ENCODE results near the gene TESK1.
A peak's percentile ranks its signal among the peaks of the same experiment; 100 is the strongest.

TESK1 gene

GRCh38 chr9:35604578-35605350, at the start of gene TESK1:
TESK1 (plus strand) TSS chr9:35605262; CDS start chr9:35605620, 358 bp downstream.
- Histone ChIP-seq H3K36me3 (ENCODE audit: control insufficient read depth, insufficient read depth, low read length) (no peaks in the 10 kb centered on the region), H3K9ac (no peak within 1 kb of the TSS), H3K9me3 (ENCODE audit: control insufficient read depth, low read length) (no peaks in the 10 kb centered on the region), H3K27ac (peak within 1 kb of the TSS; percentile 85), H3K4me3 (ENCODE audit: low read depth, low read length) (peak within 1 kb of the TSS; percentile 93), H3K79me2 (no peaks in the 10 kb centered on the region), H3K4me1 (peaks cover 2% of the 10 kb centered on the region), H2AFZ (peak within 1 kb of the TSS; percentile 79), H3K27me3 (ENCODE audit: control insufficient read depth, insufficient read depth, low read length) (no peaks in the 10 kb centered on the region), H3K4me2 (ENCODE audit: low read length) (peak within 1 kb of the TSS; percentile 99)
- TF ChIP-seq, protein P1, sequence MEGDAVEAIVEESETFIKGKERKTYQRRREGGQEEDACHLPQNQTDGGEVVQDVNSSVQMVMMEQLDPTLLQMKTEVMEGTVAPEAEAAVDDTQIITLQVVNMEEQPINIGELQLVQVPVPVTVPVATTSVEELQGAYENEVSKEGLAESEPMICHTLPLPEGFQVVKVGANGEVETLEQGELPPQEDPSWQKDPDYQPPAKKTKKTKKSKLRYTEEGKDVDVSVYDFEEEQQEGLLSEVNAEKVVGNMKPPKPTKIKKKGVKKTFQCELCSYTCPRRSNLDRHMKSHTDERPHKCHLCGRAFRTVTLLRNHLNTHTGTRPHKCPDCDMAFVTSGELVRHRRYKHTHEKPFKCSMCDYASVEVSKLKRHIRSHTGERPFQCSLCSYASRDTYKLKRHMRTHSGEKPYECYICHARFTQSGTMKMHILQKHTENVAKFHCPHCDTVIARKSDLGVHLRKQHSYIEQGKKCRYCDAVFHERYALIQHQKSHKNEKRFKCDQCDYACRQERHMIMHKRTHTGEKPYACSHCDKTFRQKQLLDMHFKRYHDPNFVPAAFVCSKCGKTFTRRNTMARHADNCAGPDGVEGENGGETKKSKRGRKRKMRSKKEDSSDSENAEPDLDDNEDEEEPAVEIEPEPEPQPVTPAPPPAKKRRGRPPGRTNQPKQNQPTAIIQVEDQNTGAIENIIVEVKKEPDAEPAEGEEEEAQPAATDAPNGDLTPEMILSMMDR (IDR thresholded peaks at IDR 0.05), result no peak

- peak overlapping the region; percentile 53 for H3K27ac ChIP-seq
- TF ChIP-seq, protein P1 (IDR thresholded peaks at IDR 0.05), result no peak
- no peaks in the 10 kb centered on the region for H3K27me3 ChIP-seq (ENCODE audit: control insufficient read depth, insufficient read depth, low read length)
- no peaks in the 10 kb centered on the region for H3K79me2 ChIP-seq
- no peaks in the 10 kb centered on the region for H3K36me3 ChIP-seq (ENCODE audit: control insufficient read depth, insufficient read depth, low read length)
- no peaks in the 10 kb centered on the region for H3K9me3 ChIP-seq (ENCODE audit: control insufficient read depth, low read length)
- H3K4me3 ChIP-seq (ENCODE audit: low read depth, low read length), result no peak overlapping the region
- H3K9ac ChIP-seq, result no peak overlapping the region
- no peak overlapping the region for H2AFZ ChIP-seq
- H3K4me1 ChIP-seq, result peaks cover 8% of the 10 kb centered on the region
- H3K4me2 ChIP-seq (ENCODE audit: low read length), result no peak overlapping the region
Observed at GRCh38 chr9:35555881-35556280, 49.2 kb upstream of the TESK1 start.

- Histone ChIP-seq H3K4me1 (peaks cover 8% of the 10 kb centered on the region), H3K4me2 (ENCODE audit: low read length) (no peak overlapping the region), H3K27ac (no peak overlapping the region)
Observed at GRCh38 chr9:35556776-35557175, 48.3 kb upstream of the TESK1 start.

DNA sequence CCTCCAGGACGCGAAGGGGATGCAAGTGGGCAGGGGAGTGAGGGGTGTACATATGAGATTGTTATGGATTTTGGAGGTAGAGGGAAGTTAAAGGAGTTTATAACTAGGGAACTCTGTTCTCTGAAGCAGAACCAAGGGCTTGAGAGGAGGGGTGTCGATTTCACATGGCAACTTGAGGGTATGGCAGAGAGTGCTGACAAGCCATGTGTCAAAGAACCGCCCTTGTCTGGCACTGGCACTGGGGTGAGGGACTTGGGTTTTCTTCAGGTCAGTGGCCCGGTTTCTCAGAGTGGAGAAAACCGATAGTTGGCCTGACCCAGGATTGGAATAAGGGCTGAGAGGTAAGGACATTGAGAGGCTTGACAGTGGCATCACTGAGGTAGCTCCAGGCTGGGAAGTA, 47.7 kb upstream of the TESK1 start:
- H3K27ac ChIP-seq, result no peak overlapping the region
- no peak overlapping the region for H3K4me2 ChIP-seq (ENCODE audit: low read length)
- no peak overlapping the region for H3K9ac ChIP-seq
- TF ChIP-seq, protein P1 (IDR thresholded peaks at IDR 0.05), result no peak
- no peaks in the 10 kb centered on the region for H3K27me3 ChIP-seq (ENCODE audit: control insufficient read depth, insufficient read depth, low read length)
- H2AFZ ChIP-seq, result no peak overlapping the region
- no peak overlapping the region for H3K4me3 ChIP-seq (ENCODE audit: low read depth, low read length)
- no peaks in the 10 kb centered on the region for H3K9me3 ChIP-seq (ENCODE audit: control insufficient read depth, low read length)
- no peaks in the 10 kb centered on the region for H3K36me3 ChIP-seq (ENCODE audit: control insufficient read depth, insufficient read depth, low read length)
- H3K79me2 ChIP-seq, result no peaks in the 10 kb centered on the region
- H3K4me1 ChIP-seq, result peaks cover 8% of the 10 kb centered on the region

More at GRCh38 chr9:35556776-35557175, 48.3 kb upstream of the TESK1 start:
- Histone ChIP-seq H3K79me2 (no peaks in the 10 kb centered on the region), H3K9me3 (ENCODE audit: control insufficient read depth, low read length) (no peaks in the 10 kb centered on the region), H3K4me3 (ENCODE audit: low read depth, low read length) (no peak overlapping the region), H3K36me3 (ENCODE audit: control insufficient read depth, insufficient read depth, low read length) (no peaks in the 10 kb centered on the region), H3K27me3 (ENCODE audit: control insufficient read depth, insufficient read depth, low read length) (no peaks in the 10 kb centered on the region), H2AFZ (no peak overlapping the region), H3K9ac (no peak overlapping the region)
- TF ChIP-seq, protein P1 (IDR thresholded peaks at IDR 0.05), result no peak

DNA sequence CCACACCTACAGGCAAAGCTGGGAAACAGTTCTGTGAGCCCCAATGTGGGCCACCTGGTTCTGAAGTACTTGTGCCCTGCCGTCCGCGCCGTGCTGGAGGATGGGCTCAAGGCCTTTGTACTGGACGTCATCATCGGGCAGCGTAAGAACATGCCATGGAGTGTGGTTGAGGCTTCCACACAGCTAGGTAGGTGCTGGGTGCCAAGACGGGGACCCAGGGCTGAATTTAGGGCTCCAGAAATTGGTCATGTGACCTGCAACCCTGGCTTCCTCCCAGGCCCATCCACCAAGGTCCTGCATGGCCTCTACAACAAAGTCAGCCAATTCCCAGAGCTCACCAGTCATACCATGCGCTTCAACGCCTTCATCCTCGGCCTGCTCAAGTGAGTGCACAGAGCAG, 46.9 kb upstream of the TESK1 start:
- H3K9ac ChIP-seq, result no peak overlapping the region
- H2AFZ ChIP-seq, result no peak overlapping the region
- peaks cover 8% of the 10 kb centered on the region for H3K4me1 ChIP-seq
- H3K4me2 ChIP-seq (ENCODE audit: low read length), result no peak overlapping the region
- TF ChIP-seq, protein P1 (IDR thresholded peaks at IDR 0.05), result no peak
- H3K27me3 ChIP-seq (ENCODE audit: control insufficient read depth, insufficient read depth, low read length), result no peaks in the 10 kb centered on the region
- no peaks in the 10 kb centered on the region for H3K36me3 ChIP-seq (ENCODE audit: control insufficient read depth, insufficient read depth, low read length)
- H3K27ac ChIP-seq, result no peak overlapping the region
- H3K4me3 ChIP-seq (ENCODE audit: low read depth, low read length), result no peak overlapping the region
- no peaks in the 10 kb centered on the region for H3K79me2 ChIP-seq
- no peaks in the 10 kb centered on the region for H3K9me3 ChIP-seq (ENCODE audit: control insufficient read depth, low read length)

Measured in parathyroid adenoma (tissue), 2 donors.